Neutrophil (primary cell): ENCODE measurements around the gene MEAF6.

Source experiments
- H3K27ac ChIP-seq: fragments of 200-600 bp; sonication (generic); 2 replicates; pipeline ENCODE4 v1.5.1; 2016; ENCODE audit warnings: mild to moderate bottlenecking, moderate library complexity
- H3K27me3 ChIP-seq: fragments of 200-600 bp; sonication (generic); 2 replicates; pipeline ENCODE4 v1.6.0; 2016; ENCODE audit warnings: mild to moderate bottlenecking
- H3K36me3 ChIP-seq: fragments of 200-600 bp; sonication (generic); 2 replicates; pipeline ENCODE4 v1.5.1; 2017
- H3K4me1 ChIP-seq, 2 experiments: fragments of 200-600 bp in 1 of 2; sonication (generic) in 1 of 2; 1 replicate in 1 of 2; 2 replicates in 1 of 2; pipeline versions ENCODE4 v1.5.1 to v1.6.1; 2013 to 2016; ENCODE audit warnings: low read depth in 1 of 2, low read length in 1 of 2, mild to moderate bottlenecking in 1 of 2, moderate library complexity in 1 of 2; ENCODE audit not compliant: control insufficient read depth in 1 of 2, insufficient read depth in 1 of 2
- H3K4me3 ChIP-seq, 2 experiments: fragments of 200-600 bp in 1 of 2; sonication (generic) in 1 of 2; 1 replicate in 1 of 2; 2 replicates in 1 of 2; pipeline ENCODE4 v1.5.1; 2013 to 2016; ENCODE audit warnings: low read depth in 1 of 2, low read length in 1 of 2, mild to moderate bottlenecking in 1 of 2, moderate library complexity in 1 of 2
- H3K9me3 ChIP-seq: fragments of 200-600 bp; sonication (generic); 2 replicates; pipeline ENCODE4 v1.5.1; 2016
- CTCF ChIP-seq: fragments of 200-600 bp; sonication (generic); IDR thresholded peaks from 2 replicates; pipeline ENCODE4 v1.5.1; 2016; ENCODE audit warnings: antibody characterized with exemption

The MEAF6 gene

GRCh38 chr1:37480125-37480466 lies 34.5 kb downstream of the MEAF6 start:
- Histone ChIP-seq H3K27me3 (no peaks in the 10 kb centered on the region), H3K4me1 (peaks cover 62 to 65% of the 10 kb centered on the region in 2 experiments), H3K27ac (peak overlapping the region; percentile 94), H3K9me3 (no peaks in the 10 kb centered on the region), H3K4me3 (peak overlapping the region; percentile 89 to 99), H3K36me3 (peaks cover 87% of the 10 kb centered on the region)
- no peak for TF ChIP-seq CTCF

GRCh38 chr1:37479255-37480124 lies 35.1 kb downstream of the MEAF6 start:
- Histone ChIP-seq H3K27me3 (no peaks in the 10 kb centered on the region), H3K9me3 (no peaks in the 10 kb centered on the region), H3K4me3 (peak overlapping the region; percentile 89 to 99), H3K36me3 (peaks cover 82% of the 10 kb centered on the region), H3K4me1 (peaks cover 66 to 67% of the 10 kb centered on the region in 2 experiments), H3K27ac (peak overlapping the region; percentile 94)
- TF ChIP-seq CTCF: no peak

- Histone ChIP-seq H3K27me3 (no peaks in the 10 kb centered on the region), H3K36me3 (peaks cover 76% of the 10 kb centered on the region), H3K9me3 (no peaks in the 10 kb centered on the region), H3K27ac (peak overlapping the region; percentile 94), H3K4me1 (peaks cover 69% of the 10 kb centered on the region in 2 experiments), H3K4me3 (peak overlapping the region; percentile 89 to 99)
- TF ChIP-seq CTCF: no peak
Observed at GRCh38 chr1:37478890-37479254, 35.7 kb downstream of the MEAF6 start.

GRCh38 chr1:37478451-37478881 lies 36.1 kb downstream of the MEAF6 start:
- Histone ChIP-seq H3K27ac (peak overlapping the region; percentile 94), H3K27me3 (peaks cover under 1% of the 10 kb centered on the region), H3K9me3 (no peaks in the 10 kb centered on the region), H3K36me3 (peaks cover 72% of the 10 kb centered on the region), H3K4me3 (peak overlapping the region; percentile 89 to 99), H3K4me1 (peaks cover 73% of the 10 kb centered on the region in 2 experiments)
- TF ChIP-seq CTCF: no peak

GRCh38 chr1:37477946-37478345 lies 36.6 kb downstream of the MEAF6 start:
- no peak for TF ChIP-seq CTCF
- Histone ChIP-seq H3K4me1 (peaks cover 78 to 79% of the 10 kb centered on the region in 2 experiments), H3K9me3 (no peaks in the 10 kb centered on the region), H3K4me3 (peak overlapping the region; percentile 89 to 99), H3K27me3 (peaks cover 6% of the 10 kb centered on the region), H3K27ac (peak overlapping the region; percentile 94), H3K36me3 (peaks cover 66% of the 10 kb centered on the region)
